DMS53 treated with DMSO at 0.1 percent for 48 hours (cell line): ENCODE data around the gene EIF2S3B.

Experiments
- DNase-seq: peaks from one replicate; lab custom pipeline; 2025; ENCODE audit not compliant: unreplicated experiment; lab: John Stamatoyannopoulos, UW

Gene EIF2S3B

GRCh38 chr12:10554228-10554755, 48.6 kb downstream of the EIF2S3B start:
- no peak for DNase-seq

DNA sequence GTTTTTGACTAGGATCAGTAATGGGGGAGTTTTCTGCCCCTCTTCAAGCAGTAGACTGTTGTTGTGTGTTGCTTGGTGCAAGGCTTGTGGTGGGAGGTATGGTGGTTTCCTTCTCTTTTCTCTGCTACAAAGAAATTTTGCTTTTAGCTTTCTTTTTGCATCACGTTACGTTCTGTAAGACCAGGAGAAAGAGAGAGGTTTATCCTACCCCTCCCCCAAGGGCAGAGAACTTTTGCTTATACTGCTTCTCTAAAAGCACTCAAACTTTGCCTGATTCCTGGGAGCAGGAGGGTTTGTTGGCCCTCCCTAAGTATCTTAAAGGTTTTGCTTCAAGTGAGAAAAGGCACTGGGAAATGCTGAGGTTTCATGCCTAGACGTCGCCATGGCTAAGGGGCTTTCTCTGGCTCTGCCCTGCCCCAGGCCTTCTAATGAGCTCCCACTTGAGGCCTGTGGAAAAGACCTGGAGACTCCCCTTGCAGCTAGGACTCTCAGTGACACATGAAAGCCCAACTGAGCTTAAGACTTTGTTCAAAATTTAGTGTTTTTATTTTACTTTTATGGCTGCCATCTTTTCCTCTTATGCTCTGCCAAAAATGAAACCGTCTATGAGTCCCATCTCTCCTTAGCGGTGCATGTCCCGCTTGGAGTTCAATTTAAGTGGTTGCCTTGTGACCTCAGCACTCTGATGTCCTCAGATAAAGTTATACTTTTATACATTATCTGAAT, 49.2 kb downstream of the EIF2S3B start:
- DNase-seq: no peak

DNA sequence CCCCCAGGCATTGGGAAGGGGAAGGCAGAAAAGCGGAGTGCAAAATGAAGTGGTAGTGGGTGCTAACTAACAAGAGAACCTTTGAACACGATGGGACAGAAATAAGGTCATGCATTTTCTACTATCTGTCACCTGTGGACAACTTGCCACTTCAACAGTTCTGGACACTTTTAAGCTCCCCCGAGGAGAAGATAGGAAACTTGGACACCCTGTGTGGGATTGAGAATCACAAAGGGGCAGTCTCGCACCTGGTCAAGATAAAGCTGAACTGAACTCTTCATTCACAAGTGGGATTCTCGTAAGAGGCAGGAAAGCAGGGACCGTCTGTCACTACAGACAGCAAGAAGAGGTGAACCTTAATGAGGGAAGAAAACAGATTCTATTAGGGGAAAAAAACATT, 51.6 kb downstream of the EIF2S3B start:
- DNase-seq: no peak

- no peak for DNase-seq
Observed at GRCh38 chr12:10557766-10558165, 52.1 kb downstream of the EIF2S3B start.
